Testis (tissue), 3 donors: ENCODE data around the gene ODAD3. TPM values are rescaled to one million over a fixed set of nuclear protein-coding genes. Genes with fewer than 3 reads are reported as not detected.

Source experiments
- DNase-seq: peaks from one replicate; pipeline ENCODE4 v3.0.0-alpha.2; 2019
- H3K27ac ChIP-seq, 2 donors: fragments of 200-600 bp; sonication (generic); one replicate each; pipeline ENCODE4 v1.5.1; 2019
- H3K27me3 ChIP-seq: fragments of 200-600 bp; sonication (generic); one replicate; pipeline ENCODE4 v1.5.1; 2019
- H3K36me3 ChIP-seq: fragments of 200-600 bp; sonication (generic); one replicate; pipeline ENCODE4 v1.5.1; 2017; ENCODE audit warnings: low read depth; ENCODE audit errors: missing control alignments
- H3K4me1 ChIP-seq: fragments of 200-600 bp; sonication (generic); one replicate; pipeline ENCODE4 v1.5.1; 2019
- H3K4me3 ChIP-seq, 2 donors: fragments of 200-600 bp; sonication (generic); one replicate each; pipeline ENCODE4 v1.5.1; 2017 to 2019
- H3K9me3 ChIP-seq: fragments of 200-600 bp; sonication (generic); one replicate; pipeline ENCODE4 v1.5.1; 2017
- POLR2A ChIP-seq: fragments of 450-650 bp; IDR thresholded peaks from one replicate; pipeline ENCODE4 v1.6.1; 2017; ENCODE audit warnings: antibody characterized with exemption, mild to moderate bottlenecking, moderate library complexity
- WGBS, 2 donors: methylation state at CpG; one replicate each; pipeline ENCODE4 v1.1.5; 2018; 5-methylcytosine and 5-hydroxymethylcytosine counted together
- intact Hi-C: fragments of 100-400 bp; cut with DNase I; formaldehyde crosslinking; loops from one replicate; pipeline ENCODE4 v1.15.1; 2023; ENCODE audit warnings: low total_unique reads
- polyA plus RNA-seq: library from polyadenylated mRNA; stranded (reverse); fragments of 350-450 nt; fragmentation: Illumina TruSeq; extraction: RNeasy Lipid Tissue Mini Kit (QIAGEN cat#74804); gene quantifications from one replicate; pipeline ENCODE4 v1.2.3, GENCODE V29; 2014; ENCODE audit warnings: low read depth, low replicate concordance; ENCODE audit not compliant: insufficient read depth
- total RNA-seq, 2 donors: library from RNA; depleted of rRNA; stranded (reverse); fragments of >200 nt; gene quantifications; one replicate each; pipeline ENCODE4 v1.2.3, GENCODE V29; 2016
- TF ChIP-seq, protein P1 (sequence below), 3 experiments: fragments of 450-650 bp in 2 of 3; fragments of 200-600 bp in 1 of 3; sonication (generic) in 1 of 3; IDR thresholded peaks; one replicate each; pipeline ENCODE4 v1.5.1; 2016 to 2019; ENCODE audit warnings: antibody characterized with exemption in 3 of 3, mild to moderate bottlenecking in 2 of 3, moderate library complexity in 1 of 3

ODAD3 gene
- total and polyA plus RNA-seq, 3 donors from 2014 or later: 9.7 to 18.3 (median 14.8) TPM

DNA sequence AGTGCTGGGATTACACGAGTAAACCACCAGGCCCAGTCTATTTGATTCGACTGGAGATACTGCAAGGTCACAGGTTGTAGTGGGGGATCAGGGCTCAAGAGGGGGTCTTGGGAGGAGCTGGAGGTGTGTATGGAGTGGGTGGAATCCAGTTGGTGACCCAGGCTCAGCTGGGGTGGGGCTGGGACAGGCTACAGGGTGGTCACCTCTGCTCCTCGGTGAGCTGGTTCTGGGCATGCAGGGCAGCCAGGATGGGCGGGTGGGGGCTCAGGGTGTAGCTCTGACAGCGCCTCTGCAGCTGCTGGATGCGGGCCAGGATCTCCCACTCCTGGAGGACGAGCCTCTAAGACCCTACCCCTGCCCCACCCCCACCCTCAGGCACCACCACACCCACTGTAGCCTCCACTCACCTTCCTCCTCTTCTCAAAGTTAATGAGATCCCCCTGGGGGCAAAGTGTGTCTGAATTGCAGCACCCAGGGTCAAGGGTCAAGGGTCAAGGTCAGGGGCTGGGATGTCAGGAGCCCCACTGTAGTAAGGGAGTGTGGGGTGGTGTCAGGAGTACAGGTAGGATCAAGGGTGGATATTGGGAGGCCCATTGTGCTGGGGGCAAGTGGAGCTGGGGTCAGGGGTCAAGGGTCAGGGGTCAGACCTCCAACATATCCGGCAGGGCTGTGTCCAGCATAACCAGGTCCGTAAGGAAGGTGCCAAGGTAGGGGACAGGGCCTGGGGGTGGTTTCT is 32.9 kb downstream of the ODAD3 start:
- no peak for DNase-seq
- Histone ChIP-seq H3K9me3 (no peaks in the 10 kb centered on the region), H3K27me3 (no peaks in the 10 kb centered on the region), H3K36me3 (no peaks in the 10 kb centered on the region), H3K27ac (no peak overlapping the region), H3K4me3 (no peak overlapping the region), H3K4me1 (no peaks in the 10 kb centered on the region)
- 80 to 81% methylated on average over 5 to 8 of the region's 9 CpGs for WGBS, 2 donors
- intact Hi-C loops: no loop called here
- TF ChIP-seq POLR2A: no peak
- TF ChIP-seq, protein P1, sequence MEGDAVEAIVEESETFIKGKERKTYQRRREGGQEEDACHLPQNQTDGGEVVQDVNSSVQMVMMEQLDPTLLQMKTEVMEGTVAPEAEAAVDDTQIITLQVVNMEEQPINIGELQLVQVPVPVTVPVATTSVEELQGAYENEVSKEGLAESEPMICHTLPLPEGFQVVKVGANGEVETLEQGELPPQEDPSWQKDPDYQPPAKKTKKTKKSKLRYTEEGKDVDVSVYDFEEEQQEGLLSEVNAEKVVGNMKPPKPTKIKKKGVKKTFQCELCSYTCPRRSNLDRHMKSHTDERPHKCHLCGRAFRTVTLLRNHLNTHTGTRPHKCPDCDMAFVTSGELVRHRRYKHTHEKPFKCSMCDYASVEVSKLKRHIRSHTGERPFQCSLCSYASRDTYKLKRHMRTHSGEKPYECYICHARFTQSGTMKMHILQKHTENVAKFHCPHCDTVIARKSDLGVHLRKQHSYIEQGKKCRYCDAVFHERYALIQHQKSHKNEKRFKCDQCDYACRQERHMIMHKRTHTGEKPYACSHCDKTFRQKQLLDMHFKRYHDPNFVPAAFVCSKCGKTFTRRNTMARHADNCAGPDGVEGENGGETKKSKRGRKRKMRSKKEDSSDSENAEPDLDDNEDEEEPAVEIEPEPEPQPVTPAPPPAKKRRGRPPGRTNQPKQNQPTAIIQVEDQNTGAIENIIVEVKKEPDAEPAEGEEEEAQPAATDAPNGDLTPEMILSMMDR (IDR thresholded peaks at IDR 0.05): no peak

DNA sequence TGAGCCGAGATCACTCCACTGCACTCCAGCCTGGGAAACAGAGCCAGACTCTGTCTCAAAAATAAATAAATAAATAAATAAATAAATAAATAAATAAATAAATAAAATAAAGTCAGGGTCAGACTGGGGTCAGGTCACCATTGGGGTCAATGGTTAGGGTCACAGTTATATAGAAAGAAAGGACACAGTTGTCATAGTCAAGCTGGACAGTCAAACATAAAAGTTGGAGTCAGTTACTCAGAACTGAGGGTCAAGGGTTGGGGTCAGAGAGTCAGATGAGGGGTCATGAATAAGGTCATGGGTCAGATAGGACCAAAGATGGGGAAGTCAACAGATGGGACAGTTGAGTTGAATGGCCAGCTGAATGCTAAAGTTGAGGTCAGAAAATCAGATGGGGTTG is 34.1 kb downstream of the ODAD3 start:
- H3K4me3 ChIP-seq: no peak overlapping the region
- WGBS, 2 donors: 69 to 91% methylated on average over 1 of the region's 1 CpG
- H3K9me3 ChIP-seq: no peaks in the 10 kb centered on the region
- no peaks in the 10 kb centered on the region for H3K27me3 ChIP-seq
- TF ChIP-seq, protein P1 (IDR thresholded peaks at IDR 0.05): no peak
- TF ChIP-seq POLR2A: no peak
- H3K27ac ChIP-seq: no peak overlapping the region
- no peaks in the 10 kb centered on the region for H3K4me1 ChIP-seq
- H3K36me3 ChIP-seq: no peaks in the 10 kb centered on the region
- intact Hi-C loops: no loop called here
- no peak for DNase-seq

DNA sequence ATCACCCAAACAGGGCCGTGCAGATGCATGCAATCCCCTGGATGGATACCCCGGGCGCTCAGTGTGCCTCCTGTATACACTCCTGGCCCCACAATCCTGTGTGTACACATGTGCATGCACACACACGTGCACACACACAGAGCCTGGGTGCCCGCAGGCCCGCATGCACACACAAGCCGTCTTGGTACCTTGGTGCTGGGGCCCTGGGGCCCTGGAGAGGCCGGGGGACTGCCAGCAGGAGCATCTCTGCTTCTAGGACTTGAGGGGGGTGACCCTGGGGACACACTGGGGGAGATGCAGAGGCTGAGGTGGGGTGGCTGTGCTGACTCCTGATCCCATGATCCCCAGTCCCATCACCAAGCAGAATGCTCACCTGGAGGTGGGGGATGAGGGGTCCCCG is 35.3 kb downstream of the ODAD3 start:
- no peak for TF ChIP-seq POLR2A
- TF ChIP-seq, protein P1 (IDR thresholded peaks at IDR 0.05): no peak
- no peaks in the 10 kb centered on the region for H3K9me3 ChIP-seq
- intact Hi-C loops: no loop called here
- H3K36me3 ChIP-seq: no peaks in the 10 kb centered on the region
- H3K27me3 ChIP-seq: no peaks in the 10 kb centered on the region
- DNase-seq: no peak
- H3K27ac ChIP-seq: no peak overlapping the region
- 83 to 91% methylated on average over 2 to 9 of the region's 9 CpGs for WGBS, 2 donors
- no peak overlapping the region for H3K4me3 ChIP-seq
- H3K4me1 ChIP-seq: no peaks in the 10 kb centered on the region

DNA sequence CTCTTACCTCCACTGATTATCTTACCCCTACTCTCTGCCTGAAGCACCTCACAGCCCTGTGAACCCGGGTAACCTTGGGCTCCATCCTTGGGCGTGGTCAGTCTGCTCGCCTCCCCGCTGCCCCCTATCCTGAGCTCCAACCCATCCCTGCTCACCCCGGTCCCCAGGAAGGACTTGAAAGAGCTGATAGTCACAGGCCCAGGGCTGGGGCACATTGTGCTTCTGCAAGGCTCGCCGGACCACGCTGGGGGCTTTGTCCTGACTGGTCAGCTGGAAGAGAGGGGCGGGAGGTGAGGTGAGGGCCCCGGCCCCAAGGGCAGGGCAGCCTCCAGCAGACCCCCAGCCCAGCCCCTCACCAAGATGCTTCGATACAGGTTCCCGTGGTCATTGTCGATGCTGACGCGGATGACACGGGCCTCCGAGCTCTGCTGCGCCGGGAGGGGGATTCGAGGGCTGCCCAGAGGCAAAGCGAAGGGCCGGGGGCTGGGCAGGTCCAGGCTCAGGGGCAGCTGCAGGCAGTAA is 37.8 kb downstream of the ODAD3 start:
- Histone ChIP-seq H3K27me3 (no peaks in the 10 kb centered on the region), H3K36me3 (no peaks in the 10 kb centered on the region), H3K9me3 (no peaks in the 10 kb centered on the region), H3K27ac (no peak overlapping the region), H3K4me3 (no peak overlapping the region), H3K4me1 (no peaks in the 10 kb centered on the region)
- TF ChIP-seq, protein P1 (IDR thresholded peaks at IDR 0.05): no peak
- no peak for TF ChIP-seq POLR2A
- no peak for DNase-seq
- intact Hi-C loops: no loop called here
- 84 to 86% methylated on average over 16 to 19 of the region's 22 CpGs for WGBS, 2 donors
